GM19455 (cell line): ENCODE data around the gene TUSC2.

Source experiments
- ATAC-seq: cut with Tn5 transposase; IDR thresholded peaks from one replicate; pipeline ENCODE4 v1.9.1; 2021; ENCODE audit not compliant: unreplicated experiment

Gene TUSC2

DNA sequence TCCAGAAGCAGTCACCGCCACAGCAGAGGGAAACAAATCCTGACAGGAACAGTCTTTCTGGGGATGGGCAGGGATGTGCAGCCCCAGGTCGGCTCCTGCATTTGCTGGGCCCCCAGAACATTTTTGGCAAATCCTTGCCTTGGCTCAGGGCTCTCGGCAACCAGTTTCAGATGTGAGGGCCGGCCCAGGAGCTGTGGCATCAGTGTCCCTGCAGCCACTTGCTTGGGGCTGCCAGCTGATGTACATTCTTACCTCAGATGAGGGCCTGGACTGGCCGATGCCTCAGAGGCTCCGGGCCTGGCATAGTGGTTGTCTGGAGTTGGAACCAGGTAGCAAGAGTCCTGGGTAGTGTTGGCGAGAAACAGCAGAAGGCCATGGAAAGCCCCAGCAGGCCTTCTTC lies 26.8 kb upstream of the TUSC2 start:
- no peak for ATAC-seq

GRCh38 chr3:50354186-50354764 lies 26.3 kb upstream of the TUSC2 start:
- no peak for ATAC-seq

DNA sequence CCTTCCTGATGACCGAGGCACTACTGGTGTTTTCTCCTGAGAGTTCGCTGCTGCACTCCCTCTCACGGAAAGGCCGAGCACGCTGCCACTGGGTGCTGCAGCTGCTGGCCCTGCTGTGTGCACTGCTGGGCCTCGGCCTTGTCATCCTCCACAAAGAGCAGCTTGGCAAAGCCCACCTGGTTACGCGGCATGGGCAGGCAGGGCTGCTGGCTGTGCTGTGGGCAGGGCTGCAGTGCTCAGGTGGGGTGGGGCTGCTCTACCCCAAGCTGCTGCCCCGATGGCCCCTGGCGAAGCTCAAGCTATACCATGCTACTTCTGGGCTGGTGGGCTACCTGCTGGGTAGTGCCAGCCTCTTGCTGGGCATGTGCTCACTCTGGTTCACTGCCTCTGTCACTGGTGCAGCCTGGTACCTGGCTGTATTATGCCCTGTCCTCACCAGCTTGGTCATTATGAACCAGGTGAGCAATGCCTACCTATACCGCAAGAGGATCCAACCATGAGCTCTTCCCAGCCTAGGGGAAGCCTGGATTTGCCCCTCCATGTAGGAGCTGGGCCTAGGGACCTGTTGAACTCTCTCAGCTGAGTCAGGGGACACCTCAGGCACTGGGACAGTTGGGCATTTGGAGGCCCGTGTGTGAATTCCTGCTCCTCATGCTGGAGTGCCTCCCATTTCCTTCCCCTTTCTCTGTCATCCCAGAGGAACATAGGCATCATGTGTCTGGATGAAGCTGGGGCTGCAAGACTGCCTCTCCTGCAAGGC lies 25.4 kb upstream of the TUSC2 start:
- no peak for ATAC-seq

DNA sequence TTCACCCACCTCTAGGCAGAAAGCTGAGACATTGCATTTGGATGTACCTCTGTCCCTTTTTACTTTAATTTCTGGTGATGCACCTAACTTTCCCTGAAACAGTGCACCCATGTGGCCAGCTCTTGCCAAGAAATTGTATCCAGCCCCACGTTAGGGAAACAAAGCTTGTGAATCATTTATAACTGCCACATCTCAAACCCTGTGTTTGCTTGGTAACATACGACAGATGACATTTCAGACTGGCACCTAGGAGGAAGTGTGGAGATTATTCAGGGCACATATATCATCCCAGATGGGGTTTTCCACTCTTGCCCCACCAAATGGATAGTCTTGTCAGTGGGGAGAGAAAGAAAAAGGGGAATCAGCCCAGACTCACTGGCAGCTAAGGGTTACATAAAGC lies 24.8 kb upstream of the TUSC2 start:
- no peak for ATAC-seq

- ATAC-seq = no peak
Observed at GRCh38 chr3:50351323-50351697, 23.3 kb upstream of the TUSC2 start.

GRCh38 chr3:50350527-50351322 lies 22.7 kb upstream of the TUSC2 start, which contains the start of the genes CYB561D2 and NPRL2:
Gene CYB561D2, plus strand, starts transcription at chr3:50350862. Its CDS starts 572 bp downstream, at chr3:50351434.
Gene NPRL2, minus strand, starts transcription at chr3:50350775. Its CDS starts 123 bp downstream, at chr3:50350652.
- ATAC-seq = peak; percentile 82

- no peak for ATAC-seq
Observed at GRCh38 chr3:50350213-50350526, 22.1 kb upstream of the TUSC2 start.

GRCh38 chr3:50347187-50347813 lies 19.3 kb upstream of the TUSC2 start:
- no peak for ATAC-seq

- ATAC-seq = no peak
Observed at GRCh38 chr3:50345586-50346234, 17.7 kb upstream of the TUSC2 start, which contains the start of gene ZMYND10. Gene ZMYND10, minus strand, starts transcription at chr3:50345732. Its CDS starts 153 bp downstream, at chr3:50345579.

DNA sequence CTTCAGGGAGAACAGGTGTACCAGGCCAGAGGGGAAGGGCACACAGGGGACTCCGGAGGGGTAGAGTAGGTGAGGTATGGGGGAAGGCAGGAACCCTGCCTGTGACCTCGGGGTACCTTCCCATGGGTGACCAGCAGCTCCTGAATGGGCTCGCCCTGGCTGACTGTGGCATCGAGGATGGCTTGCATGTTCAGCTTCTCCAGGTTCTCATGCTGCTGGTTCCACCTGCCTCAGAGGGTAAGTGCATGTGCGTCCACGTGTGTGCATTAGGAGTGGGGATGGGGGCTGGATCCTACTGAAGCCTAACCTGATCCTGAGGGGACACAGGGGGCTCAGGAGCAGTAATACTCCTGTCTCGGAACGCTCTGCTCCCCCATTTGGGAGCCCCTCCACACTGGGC lies 17.0 kb upstream of the TUSC2 start:
- no peak for ATAC-seq

DNA sequence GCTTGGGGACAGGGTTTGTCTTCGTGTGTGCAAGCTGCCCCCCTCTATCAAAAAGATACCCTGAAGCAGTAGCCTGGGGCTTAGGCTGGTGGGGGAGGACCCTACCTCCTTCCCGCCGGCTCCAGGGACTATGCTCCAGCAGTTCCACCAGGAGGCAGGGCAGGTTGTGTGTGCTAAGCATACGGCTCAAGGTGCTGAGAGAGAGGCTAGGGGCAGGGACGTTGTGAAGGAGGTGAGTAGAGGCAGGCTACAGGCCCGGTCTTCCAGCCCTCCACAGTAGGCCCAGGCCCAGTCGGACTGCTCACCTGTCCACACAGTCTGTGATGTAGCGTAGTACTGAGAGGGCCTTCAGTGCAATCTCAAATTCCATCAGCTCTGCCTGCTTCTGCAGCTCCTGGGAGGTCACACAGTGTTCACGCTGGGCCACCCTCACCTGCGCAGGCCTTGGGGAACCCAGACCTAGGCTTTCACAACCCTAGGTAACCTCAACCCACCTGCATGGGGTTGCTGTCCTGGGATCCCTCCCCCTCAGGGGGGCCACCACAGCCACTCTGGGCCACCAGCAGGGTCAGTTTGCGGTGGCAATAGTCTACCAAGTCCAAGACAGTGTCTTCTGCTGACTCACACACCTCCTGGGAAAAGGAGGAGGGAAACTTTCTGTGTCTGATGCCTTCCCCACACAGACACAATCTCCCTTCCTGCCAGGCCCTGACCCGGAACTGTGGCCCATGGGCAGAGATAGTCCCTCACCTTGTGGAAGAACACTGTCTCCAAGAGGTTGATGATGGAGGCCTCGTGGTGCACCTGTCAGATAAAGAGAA lies 15.0 kb upstream of the TUSC2 start:
- no peak for ATAC-seq

GRCh38 chr3:50341996-50342650 lies 14.1 kb upstream of the TUSC2 start:
- ATAC-seq = no peak

DNA sequence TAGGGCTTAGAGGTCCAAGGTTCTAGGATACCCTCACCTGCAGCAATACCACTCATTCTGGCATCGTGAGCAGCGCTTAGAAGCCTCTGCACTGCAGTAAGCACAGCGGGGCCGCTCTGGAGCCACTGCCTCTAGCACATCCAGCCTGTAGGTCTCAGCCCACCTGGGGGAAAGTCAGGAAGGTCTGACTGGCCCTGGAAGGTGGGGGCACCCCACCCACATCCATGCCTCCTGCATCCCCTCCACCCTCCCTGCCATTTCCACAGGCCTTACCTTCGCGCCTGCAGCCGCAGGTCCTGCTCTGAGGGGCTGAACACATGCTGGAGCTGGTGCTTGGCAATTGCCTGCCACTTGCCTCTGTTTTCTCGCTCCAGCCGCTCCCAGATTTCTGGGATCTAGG lies 13.5 kb upstream of the TUSC2 start:
- no peak for ATAC-seq

DNA sequence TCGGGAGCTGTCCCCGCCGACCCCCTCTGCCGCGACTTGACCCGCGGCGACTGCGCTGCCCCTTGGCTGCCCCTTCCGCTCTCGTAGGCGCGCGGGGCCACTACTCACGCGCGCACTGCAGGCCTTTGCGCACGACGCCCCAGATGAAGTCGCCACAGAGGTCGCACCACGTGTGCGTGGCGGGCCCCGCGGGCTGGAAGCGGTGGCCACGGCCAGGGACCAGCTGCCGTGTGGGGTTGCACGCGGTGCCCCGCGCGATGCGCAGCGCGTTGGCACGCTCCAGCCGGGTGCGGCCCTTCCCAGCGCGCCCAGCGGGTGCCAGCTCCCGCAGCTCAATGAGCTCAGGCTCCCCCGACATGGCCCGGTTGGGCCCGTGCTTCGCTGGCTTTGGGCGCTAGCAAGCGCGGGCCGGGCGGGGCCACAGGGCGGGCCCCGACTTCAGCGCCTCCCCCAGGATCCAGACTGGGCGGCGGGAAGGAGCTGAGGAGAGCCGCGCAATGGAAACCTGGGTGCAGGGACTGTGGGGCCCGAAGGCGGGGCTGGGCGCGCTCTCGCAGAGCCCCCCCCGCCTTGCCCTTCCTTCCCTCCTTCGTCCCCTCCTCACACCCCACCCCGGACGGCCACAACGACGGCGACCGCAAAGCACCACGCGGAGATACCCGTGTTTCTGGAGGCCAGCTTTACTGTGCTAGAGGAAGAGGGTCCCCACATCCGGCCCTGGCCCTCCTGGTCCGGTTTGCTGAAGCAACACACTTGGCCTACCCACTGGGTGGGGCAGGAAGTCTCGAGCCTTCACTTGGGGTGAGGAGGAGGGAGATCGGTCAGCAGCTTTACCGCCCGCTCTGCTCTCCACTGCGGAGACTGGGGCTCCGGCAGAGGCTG lies 12.7 kb upstream of the TUSC2 start, which contains the start of gene RASSF1:
Gene RASSF1 (minus strand): TSS at position 389 of the 882 bp plus-strand sequence. CDS start 31 bp downstream, at position 358.
- no peak for ATAC-seq

- no peak for ATAC-seq
Observed at GRCh38 chr3:50340147-50340447, 12.1 kb upstream of the TUSC2 start.

- ATAC-seq = no peak
Observed at GRCh38 chr3:50339485-50340146, 11.6 kb upstream of the TUSC2 start.

DNA sequence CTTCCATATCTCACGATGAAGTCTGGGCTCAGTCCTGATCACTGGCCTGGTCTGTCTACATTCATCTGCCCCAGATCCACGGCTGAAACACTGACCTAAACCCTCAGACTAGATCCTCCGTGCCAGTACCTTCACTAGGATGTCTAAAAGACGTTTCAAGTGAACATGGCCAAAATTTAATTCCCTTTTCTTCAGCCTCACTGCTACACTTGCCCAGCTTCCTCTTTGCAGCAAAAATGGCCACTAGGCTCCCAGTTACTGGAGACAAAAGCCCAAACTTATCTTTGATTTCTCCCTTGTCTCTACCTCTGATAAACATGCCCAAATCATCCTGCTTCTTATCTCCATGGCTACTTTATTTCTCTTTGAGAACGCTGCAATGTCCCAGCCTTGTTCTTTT lies 10.9 kb upstream of the TUSC2 start:
- no peak for ATAC-seq
